K562 (cell line): Measurements from ENCODE around the gene CMTM4. TPM values are rescaled to one million over a fixed set of nuclear protein-coding genes. Genes with fewer than 3 reads are reported as not detected.

Experiments used
- CBFA2T3 ChIP-seq: fragments of 450-650 bp; IDR thresholded peaks from 2 replicates; pipeline ENCODE4 v1.6.1; 2017
- HNRNPLL ChIP-seq: fragments of 200-400 bp; formaldehyde crosslinking; IDR thresholded peaks from 2 replicates; pipeline ENCODE4 v1.6.1; 2017; ENCODE audit warnings: low read length, low read depth, mild to moderate bottlenecking; ENCODE audit not compliant: poor library complexity, severe bottlenecking
- RBM17 ChIP-seq: fragments of 200-400 bp; formaldehyde crosslinking; IDR thresholded peaks from 2 replicates; pipeline ENCODE4 v1.6.1; 2017; ENCODE audit warnings: low read depth, mild to moderate bottlenecking, low read length, borderline replicate concordance
- STAT5B ChIP-seq: fragments of 250-450 bp; sonication (Bioruptor Pico); IDR thresholded peaks from 2 replicates; pipeline ENCODE4 v1.8.0; 2021; ENCODE audit warnings: mild to moderate bottlenecking, inconsistent platforms
- XRCC5 ChIP-seq: fragments of 200-400 bp; formaldehyde crosslinking; IDR thresholded peaks from 2 replicates; pipeline ENCODE4 v1.6.1; 2017; ENCODE audit warnings: low read depth, mild to moderate bottlenecking, low read length
- ZNF124 ChIP-seq: sonication (generic); formaldehyde crosslinking; IDR thresholded peaks from 2 replicates; pipeline ENCODE4 v1.8.1; 2022; ENCODE audit warnings: missing genetic modification reagents
- ZNF507 ChIP-seq: conservative IDR thresholded peaks from 2 replicates; pipeline ENCODE4 v1.6.1; 2017; ENCODE audit warnings: missing genetic modification characterization, missing compliant biosample characterization
- ZNF668 ChIP-seq: fragments of 250-450 bp; sonication (Bioruptor Pico); IDR thresholded peaks from 2 replicates; pipeline ENCODE4 v1.8.0; 2022; ENCODE audit warnings: mild to moderate bottlenecking, inconsistent platforms
- polyA plus RNA-seq, 8 experiments: library from polyadenylated mRNA; depleted of rRNA in 4 of 8; stranded (reverse) in 5 of 8; unstranded in 3 of 8; fragments of >200 nt; fragmentation: Nextera tagmentation in 2 of 8; fragmentation: Illumina TruSeq in 1 of 8; extraction: Ambion mirVana in 2 of 8; extraction: Trizol in 1 of 8; gene quantifications; 2 replicates each; pipeline versions ENCODE4 v1.2.1 to v1.2.3, GENCODE V29; 2011 to 2014; ENCODE audit warnings: inconsistent platforms in 1 of 8, missing spikeins in 1 of 8
- total RNA-seq, 7 experiments: library from RNA; depleted of rRNA in 6 of 7; stranded (reverse); fragments of >200 nt in 6 of 7; fragmentation: Illumina TruSeq in 2 of 7; extraction: Trizol in 2 of 7; gene quantifications; 2 replicates each; pipeline versions ENCODE4 v1.2.1 to v1.2.3, GENCODE V29; 2011 to 2021; ENCODE audit warnings: low replicate concordance in 1 of 7
- TF ChIP-seq, protein P1 (sequence below): fragments of 200-600 bp; sonication (generic); IDR thresholded peaks from one replicate; pipeline ENCODE4 v1.6.1; 2012; ENCODE audit warnings: mild to moderate bottlenecking, low read depth, low read length, inconsistent platforms
- TF ChIP-seq, protein P2 (sequence below): fragments of 150-350 bp; IDR thresholded peaks from 2 replicates; pipeline ENCODE4 v1.6.1; 2014; ENCODE audit warnings: low read depth, mild to moderate bottlenecking, low read length, borderline replicate concordance
- TF ChIP-seq, protein P3 (sequence below): sonication (generic); formaldehyde crosslinking; IDR thresholded peaks from 2 replicates; pipeline ENCODE4 v1.8.1; 2022; ENCODE audit warnings: missing genetic modification reagents

The CMTM4 gene
- total and polyA plus RNA-seq, 9 of the 15 experiments (the other 6 are each of a cell fraction or from before 2014, with no cell fraction given): 2.0 to 21.3 (median 12.5) TPM

DNA sequence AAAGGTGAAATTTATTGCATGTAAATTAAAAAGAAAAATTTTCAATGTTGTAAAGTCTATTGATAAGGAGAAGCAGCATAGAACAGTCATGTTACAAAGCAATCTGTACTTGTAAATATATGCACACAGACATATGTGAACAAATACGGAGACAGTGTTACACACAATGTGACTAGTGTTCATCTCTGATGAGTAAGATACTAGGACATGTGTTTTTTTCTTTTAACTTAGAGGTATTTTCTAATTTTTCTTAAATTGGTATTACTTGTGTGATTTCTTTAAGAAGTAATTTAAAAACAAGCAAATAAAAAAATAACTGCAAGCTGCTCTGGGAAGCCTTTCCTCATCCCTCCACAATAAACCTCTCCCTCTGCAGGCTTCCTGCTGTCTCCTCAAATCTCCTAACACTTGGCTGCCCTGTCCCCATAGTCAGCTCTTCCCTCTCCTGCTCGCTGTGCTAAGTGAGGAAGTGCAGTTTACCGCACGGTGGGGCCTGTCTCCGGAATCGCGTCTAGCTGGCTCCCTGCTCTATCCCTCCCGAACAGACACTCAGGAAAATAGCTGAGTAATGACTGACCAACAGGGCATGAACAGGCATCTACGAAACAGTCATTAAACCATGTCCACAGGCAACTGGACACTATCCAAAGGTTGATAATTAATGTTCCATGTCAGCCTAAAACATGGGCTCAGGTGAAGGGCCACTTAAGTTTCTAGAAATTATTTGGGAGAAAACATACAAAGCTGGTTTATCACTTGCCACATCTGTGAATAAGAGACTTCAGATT is 35.9 kb downstream of the CMTM4 start (continued):
- TF ChIP-seq, protein P1, sequence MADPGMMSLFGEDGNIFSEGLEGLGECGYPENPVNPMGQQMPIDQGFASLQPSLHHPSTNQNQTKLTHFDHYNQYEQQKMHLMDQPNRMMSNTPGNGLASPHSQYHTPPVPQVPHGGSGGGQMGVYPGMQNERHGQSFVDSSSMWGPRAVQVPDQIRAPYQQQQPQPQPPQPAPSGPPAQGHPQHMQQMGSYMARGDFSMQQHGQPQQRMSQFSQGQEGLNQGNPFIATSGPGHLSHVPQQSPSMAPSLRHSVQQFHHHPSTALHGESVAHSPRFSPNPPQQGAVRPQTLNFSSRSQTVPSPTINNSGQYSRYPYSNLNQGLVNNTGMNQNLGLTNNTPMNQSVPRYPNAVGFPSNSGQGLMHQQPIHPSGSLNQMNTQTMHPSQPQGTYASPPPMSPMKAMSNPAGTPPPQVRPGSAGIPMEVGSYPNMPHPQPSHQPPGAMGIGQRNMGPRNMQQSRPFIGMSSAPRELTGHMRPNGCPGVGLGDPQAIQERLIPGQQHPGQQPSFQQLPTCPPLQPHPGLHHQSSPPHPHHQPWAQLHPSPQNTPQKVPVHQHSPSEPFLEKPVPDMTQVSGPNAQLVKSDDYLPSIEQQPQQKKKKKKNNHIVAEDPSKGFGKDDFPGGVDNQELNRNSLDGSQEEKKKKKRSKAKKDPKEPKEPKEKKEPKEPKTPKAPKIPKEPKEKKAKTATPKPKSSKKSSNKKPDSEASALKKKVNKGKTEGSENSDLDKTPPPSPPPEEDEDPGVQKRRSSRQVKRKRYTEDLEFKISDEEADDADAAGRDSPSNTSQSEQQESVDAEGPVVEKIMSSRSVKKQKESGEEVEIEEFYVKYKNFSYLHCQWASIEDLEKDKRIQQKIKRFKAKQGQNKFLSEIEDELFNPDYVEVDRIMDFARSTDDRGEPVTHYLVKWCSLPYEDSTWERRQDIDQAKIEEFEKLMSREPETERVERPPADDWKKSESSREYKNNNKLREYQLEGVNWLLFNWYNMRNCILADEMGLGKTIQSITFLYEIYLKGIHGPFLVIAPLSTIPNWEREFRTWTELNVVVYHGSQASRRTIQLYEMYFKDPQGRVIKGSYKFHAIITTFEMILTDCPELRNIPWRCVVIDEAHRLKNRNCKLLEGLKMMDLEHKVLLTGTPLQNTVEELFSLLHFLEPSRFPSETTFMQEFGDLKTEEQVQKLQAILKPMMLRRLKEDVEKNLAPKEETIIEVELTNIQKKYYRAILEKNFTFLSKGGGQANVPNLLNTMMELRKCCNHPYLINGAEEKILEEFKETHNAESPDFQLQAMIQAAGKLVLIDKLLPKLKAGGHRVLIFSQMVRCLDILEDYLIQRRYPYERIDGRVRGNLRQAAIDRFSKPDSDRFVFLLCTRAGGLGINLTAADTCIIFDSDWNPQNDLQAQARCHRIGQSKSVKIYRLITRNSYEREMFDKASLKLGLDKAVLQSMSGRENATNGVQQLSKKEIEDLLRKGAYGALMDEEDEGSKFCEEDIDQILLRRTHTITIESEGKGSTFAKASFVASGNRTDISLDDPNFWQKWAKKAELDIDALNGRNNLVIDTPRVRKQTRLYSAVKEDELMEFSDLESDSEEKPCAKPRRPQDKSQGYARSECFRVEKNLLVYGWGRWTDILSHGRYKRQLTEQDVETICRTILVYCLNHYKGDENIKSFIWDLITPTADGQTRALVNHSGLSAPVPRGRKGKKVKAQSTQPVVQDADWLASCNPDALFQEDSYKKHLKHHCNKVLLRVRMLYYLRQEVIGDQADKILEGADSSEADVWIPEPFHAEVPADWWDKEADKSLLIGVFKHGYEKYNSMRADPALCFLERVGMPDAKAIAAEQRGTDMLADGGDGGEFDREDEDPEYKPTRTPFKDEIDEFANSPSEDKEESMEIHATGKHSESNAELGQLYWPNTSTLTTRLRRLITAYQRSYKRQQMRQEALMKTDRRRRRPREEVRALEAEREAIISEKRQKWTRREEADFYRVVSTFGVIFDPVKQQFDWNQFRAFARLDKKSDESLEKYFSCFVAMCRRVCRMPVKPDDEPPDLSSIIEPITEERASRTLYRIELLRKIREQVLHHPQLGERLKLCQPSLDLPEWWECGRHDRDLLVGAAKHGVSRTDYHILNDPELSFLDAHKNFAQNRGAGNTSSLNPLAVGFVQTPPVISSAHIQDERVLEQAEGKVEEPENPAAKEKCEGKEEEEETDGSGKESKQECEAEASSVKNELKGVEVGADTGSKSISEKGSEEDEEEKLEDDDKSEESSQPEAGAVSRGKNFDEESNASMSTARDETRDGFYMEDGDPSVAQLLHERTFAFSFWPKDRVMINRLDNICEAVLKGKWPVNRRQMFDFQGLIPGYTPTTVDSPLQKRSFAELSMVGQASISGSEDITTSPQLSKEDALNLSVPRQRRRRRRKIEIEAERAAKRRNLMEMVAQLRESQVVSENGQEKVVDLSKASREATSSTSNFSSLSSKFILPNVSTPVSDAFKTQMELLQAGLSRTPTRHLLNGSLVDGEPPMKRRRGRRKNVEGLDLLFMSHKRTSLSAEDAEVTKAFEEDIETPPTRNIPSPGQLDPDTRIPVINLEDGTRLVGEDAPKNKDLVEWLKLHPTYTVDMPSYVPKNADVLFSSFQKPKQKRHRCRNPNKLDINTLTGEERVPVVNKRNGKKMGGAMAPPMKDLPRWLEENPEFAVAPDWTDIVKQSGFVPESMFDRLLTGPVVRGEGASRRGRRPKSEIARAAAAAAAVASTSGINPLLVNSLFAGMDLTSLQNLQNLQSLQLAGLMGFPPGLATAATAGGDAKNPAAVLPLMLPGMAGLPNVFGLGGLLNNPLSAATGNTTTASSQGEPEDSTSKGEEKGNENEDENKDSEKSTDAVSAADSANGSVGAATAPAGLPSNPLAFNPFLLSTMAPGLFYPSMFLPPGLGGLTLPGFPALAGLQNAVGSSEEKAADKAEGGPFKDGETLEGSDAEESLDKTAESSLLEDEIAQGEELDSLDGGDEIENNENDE: no peak
- no peak for TF ChIP-seq RBM17
- TF ChIP-seq ZNF507 (tag): no peak
- peak; percentile 61 for TF ChIP-seq HNRNPLL
- TF ChIP-seq, protein P2, sequence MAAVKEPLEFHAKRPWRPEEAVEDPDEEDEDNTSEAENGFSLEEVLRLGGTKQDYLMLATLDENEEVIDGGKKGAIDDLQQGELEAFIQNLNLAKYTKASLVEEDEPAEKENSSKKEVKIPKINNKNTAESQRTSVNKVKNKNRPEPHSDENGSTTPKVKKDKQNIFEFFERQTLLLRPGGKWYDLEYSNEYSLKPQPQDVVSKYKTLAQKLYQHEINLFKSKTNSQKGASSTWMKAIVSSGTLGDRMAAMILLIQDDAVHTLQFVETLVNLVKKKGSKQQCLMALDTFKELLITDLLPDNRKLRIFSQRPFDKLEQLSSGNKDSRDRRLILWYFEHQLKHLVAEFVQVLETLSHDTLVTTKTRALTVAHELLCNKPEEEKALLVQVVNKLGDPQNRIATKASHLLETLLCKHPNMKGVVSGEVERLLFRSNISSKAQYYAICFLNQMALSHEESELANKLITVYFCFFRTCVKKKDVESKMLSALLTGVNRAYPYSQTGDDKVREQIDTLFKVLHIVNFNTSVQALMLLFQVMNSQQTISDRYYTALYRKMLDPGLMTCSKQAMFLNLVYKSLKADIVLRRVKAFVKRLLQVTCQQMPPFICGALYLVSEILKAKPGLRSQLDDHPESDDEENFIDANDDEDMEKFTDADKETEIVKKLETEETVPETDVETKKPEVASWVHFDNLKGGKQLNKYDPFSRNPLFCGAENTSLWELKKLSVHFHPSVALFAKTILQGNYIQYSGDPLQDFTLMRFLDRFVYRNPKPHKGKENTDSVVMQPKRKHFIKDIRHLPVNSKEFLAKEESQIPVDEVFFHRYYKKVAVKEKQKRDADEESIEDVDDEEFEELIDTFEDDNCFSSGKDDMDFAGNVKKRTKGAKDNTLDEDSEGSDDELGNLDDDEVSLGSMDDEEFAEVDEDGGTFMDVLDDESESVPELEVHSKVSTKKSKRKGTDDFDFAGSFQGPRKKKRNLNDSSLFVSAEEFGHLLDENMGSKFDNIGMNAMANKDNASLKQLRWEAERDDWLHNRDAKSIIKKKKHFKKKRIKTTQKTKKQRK: no peak
- no peak for TF ChIP-seq ZNF668 (CRISPR knock-in tag)
- TF ChIP-seq CBFA2T3: peak; percentile 76
- no peak for TF ChIP-seq STAT5B (CRISPR knock-in tag)
- TF ChIP-seq XRCC5: 0 out of 2 replicates have a peak, but pooled peaks have one; percentile 35
- TF ChIP-seq, protein P3, sequence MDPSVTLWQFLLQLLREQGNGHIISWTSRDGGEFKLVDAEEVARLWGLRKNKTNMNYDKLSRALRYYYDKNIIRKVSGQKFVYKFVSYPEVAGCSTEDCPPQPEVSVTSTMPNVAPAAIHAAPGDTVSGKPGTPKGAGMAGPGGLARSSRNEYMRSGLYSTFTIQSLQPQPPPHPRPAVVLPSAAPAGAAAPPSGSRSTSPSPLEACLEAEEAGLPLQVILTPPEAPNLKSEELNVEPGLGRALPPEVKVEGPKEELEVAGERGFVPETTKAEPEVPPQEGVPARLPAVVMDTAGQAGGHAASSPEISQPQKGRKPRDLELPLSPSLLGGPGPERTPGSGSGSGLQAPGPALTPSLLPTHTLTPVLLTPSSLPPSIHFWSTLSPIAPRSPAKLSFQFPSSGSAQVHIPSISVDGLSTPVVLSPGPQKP (CRISPR knock-in tag): no peak
- TF ChIP-seq ZNF124 (CRISPR knock-in tag): no peak
